GM19035 (cell line): ENCODE measurements around the gene FASN.
A peak's percentile ranks its signal among the peaks of the same experiment; 100 is the strongest.
"Not testable (repeated sequence)": the region's sequence is repeated elsewhere in the genome, so short reads cannot be mapped to it uniquely, and the experiment has no call there.

Experiments
- ATAC-seq: cut with Tn5 transposase; IDR thresholded peaks from one replicate; pipeline ENCODE4 v1.9.1; 2021; ENCODE audit not compliant: unreplicated experiment

FASN gene

GRCh38 chr17:82047914-82048570, 50.0 kb downstream of the FASN start:
- ATAC-seq = no peak

DNA sequence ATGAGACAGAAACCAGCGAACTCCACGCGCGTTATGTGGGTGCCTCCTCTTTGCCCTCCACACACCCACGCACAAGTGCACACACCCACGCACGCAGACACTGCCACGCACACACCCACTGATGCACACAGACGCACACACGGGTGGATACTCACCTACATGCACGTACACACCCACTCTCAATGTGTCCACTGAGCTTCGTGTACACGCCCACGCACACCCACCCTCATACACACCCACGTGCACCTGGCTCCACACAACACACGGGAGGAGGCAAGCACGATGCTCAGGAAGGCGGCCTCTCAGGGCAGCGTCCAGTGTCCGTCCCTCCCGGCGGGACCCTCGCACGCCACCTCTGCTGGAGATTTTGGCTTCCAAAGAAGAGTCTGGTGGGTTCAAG, 50.7 kb downstream of the FASN start:
- ATAC-seq = no peak

GRCh38 chr17:82046903-82047302, 51.1 kb downstream of the FASN start:
- ATAC-seq = no peak

DNA sequence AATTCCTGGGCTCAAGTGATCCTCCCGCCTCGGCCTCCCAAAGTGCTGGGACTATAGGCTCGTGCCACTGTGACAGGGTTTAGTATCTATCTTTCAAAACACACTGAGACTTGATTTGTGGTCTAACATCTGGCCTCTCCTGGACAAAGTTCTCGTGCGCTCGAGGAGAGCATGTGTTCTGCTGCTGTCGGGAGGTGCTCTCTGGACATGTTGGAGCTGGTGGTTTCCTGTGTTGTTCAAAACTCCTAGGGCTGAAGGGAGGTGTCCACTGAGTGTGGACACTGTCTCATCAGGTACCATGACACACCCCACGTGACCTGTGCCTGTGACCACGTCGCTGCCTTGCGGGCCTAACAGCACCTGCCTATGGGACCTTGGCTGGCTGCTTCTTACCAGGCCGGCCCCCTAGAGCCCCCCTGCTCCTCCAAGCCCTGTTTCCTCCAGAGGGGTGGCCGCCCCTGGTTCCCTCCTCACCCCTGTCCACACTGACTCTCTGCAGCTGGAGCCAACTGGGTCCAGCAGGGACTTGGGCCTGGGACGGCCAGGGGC, 52.0 kb downstream of the FASN start:
- no peak for ATAC-seq

GRCh38 chr17:82043507-82043906, 54.5 kb downstream of the FASN start:
- ATAC-seq = no peak

DNA sequence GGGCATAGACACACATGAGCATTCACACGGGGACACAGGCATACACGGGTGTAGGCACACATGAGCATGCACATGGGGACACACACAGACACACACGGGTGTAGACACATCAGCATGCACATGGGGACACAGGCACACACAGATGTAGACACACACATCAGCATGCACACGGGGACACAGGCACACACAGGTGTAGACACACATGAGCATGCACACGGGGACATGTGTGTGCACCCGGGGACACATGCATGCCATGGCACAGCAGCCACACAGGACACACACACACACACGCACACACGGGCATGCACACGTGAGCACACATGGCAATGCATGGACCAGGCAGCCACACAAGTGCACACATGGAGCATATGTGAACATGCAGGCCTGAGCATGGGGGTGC, 55.4 kb downstream of the FASN start:
- ATAC-seq = no peak

DNA sequence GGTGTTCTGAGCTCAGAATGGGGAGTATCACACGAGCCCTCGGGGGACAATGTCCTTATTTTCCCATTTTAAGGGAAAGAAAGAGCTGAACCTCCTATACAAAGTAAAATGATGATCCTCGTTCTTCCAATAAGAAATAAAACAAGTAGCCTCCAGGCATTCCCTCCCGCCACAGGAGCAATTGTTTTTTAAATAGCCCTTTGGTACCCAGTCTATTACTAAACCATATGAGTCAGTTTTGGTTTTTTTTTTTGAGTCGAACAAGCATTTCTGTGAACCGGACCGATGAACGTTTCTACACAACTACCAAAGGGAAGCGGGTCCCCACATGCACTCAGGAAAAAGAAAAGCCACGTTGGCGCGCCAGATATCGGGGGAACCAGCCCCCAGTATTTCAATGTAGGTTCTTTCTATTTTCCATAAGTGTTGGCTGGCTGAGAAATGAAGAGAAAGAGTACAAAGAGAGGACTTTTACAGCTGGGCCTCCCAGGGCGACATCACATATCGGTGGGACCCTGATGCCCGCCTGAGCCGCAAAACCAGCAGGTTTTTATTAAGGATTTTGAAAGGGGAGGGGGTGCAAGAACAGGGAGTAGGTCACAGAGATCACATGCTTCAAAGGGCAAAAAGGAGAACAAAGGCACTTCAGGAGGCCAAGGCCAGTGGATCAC, 56.8 kb downstream of the FASN start:
- no peak for ATAC-seq

- ATAC-seq = no peak
Observed at GRCh38 chr17:82039695-82040299, 58.2 kb downstream of the FASN start.

GRCh38 chr17:82038796-82039409, 59.1 kb downstream of the FASN start:
- ATAC-seq = not testable (repeated sequence)

DNA sequence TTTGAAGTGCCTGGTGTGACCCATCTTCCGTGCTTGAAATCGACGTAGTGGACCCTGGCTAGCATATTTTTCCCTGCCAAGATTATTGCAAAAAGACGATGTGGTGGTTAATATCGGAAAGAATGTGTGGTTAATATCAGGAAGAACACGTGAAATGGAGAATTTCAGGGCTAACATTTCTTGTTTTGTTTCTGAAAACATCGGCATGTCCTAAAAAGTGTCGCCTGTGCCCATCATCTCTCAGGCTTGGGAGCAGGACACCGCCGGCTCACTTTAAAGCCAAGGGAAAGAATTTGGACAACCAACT, 60.2 kb downstream of the FASN start:
- ATAC-seq = no peak

- ATAC-seq = peak; percentile 87
Observed at GRCh38 chr17:82037092-82037888, 60.7 kb downstream of the FASN start, which contains the start of gene DCXR. TSS of gene DCXR (minus strand) at chr17:82037697. CDS start at chr17:82037682, 15 bp downstream.

- ATAC-seq = peak; percentile 1
Observed at GRCh38 chr17:82036634-82037091, 61.4 kb downstream of the FASN start.

- no peak for ATAC-seq
Observed at GRCh38 chr17:82035956-82036633, 61.9 kb downstream of the FASN start.

DNA sequence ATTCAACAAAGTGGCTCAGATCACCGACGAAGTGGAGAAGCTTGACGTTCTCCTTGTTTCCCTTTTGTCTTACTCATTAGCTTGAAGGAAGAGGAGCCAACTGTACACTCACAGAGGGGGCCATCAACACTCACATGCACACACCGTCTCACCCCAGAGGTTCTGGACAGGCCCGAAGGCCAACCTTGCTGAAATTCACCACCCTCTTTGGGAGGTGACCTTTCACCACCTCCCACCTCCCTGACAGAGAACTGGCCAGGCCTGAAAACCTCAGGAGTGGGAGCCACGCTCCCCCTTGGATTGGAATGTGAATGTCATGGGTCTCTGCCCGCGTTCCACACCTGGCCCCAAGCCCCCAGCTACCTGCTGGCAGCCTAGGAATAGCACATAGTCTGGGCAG, 62.5 kb downstream of the FASN start:
- ATAC-seq = no peak

- no peak for ATAC-seq
Observed at GRCh38 chr17:82034371-82035011, 63.5 kb downstream of the FASN start.

GRCh38 chr17:82033359-82034085, 64.5 kb downstream of the FASN start:
- no peak for ATAC-seq

GRCh38 chr17:82031885-82032627, 66.0 kb downstream of the FASN start:
- ATAC-seq = no peak

DNA sequence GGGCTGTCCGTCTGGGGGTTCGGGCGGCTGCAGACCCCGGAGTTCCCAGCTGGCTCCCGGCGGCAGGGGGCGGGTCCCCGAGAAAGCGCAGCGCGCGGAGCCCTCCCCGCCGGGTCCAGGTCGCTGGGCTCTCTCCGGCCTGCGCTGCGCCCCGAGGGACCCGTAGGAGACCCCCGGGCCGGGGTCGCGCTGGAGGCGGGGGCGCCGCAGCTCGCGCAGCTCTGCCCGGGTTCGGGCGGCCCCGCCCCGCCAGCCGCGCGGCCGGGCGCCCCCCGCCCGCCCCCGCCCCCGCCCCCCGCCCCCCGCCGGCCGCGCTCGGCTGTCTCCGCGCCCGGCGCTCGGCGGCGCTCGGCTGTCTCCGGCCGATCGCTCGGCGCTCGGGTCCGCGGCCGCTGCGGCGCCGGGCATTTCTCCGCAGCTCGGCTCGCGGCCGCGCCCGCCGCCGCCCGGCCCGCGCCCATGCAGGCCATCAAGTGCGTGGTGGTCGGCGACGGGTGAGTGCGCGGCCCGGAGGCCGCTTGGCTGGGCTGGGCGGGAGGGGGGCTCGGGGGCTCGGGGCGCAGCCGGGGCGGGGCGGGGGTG, 66.6 kb downstream of the FASN start, which contains the start of gene RAC3:
RAC3 (plus strand) TSS at position 376 of the 582 bp plus-strand sequence; CDS start at position 460, 84 bp downstream.
- no peak for ATAC-seq
